Neural cell (in vitro differentiated cells): ENCODE results near the gene MRGPRD. TPM values are rescaled to one million over a fixed set of nuclear protein-coding genes. Genes with fewer than 3 reads are reported as not detected.

ENCODE experiments used
- H2AFZ ChIP-seq: fragments of 200-600, 300-800 bp; sonication (generic), shearing (Covaris generic); 2 replicates; pipeline ENCODE4 v1.6.0; 2014; ENCODE audit warnings: low read depth, mild to moderate bottlenecking, antibody characterized with exemption, low read length, moderate library complexity
- H3F3A ChIP-seq: fragments of 200-600 bp; shearing (Covaris generic); 2 replicates; pipeline ENCODE4 v1.6.1; 2016; ENCODE audit warnings: mild to moderate bottlenecking, moderate library complexity, mixed read lengths, antibody characterized with exemption, low read length; ENCODE audit not compliant: insufficient read depth, poor library complexity, severe bottlenecking
- H3K27ac ChIP-seq: fragments of 200-600, 300-800 bp; sonication (generic), shearing (Covaris generic); 2 replicates; pipeline ENCODE4 v1.5.1; 2014; ENCODE audit warnings: mild to moderate bottlenecking, low read length, moderate library complexity
- H3K27me3 ChIP-seq: fragments of 300-800, 200-600 bp; sonication (generic), shearing (Covaris generic); 2 replicates; pipeline ENCODE4 v1.6.0; 2014; ENCODE audit warnings: mild to moderate bottlenecking, low read depth, low read length, moderate library complexity; ENCODE audit not compliant: insufficient read depth
- H3K36me3 ChIP-seq: fragments of 300-800, 200-600 bp; sonication (generic), shearing (Covaris generic); 2 replicates; pipeline ENCODE4 v1.5.1; 2014; ENCODE audit warnings: mild to moderate bottlenecking, antibody characterized with exemption, low read length, moderate library complexity; ENCODE audit not compliant: insufficient read depth
- H3K4me2 ChIP-seq: fragments of 300-800, 200-600 bp; sonication (generic), shearing (Covaris generic); 2 replicates; pipeline ENCODE4 v1.6.0; 2014; ENCODE audit warnings: mild to moderate bottlenecking, low read length
- H3K4me3 ChIP-seq: fragments of 300-800, 200-600 bp; sonication (generic), shearing (Covaris generic); 2 replicates; pipeline ENCODE4 v1.5.1; 2014; ENCODE audit warnings: mild to moderate bottlenecking, low read length, moderate library complexity
- H3K79me2 ChIP-seq: fragments of 200-600 bp; shearing (Covaris generic); replicated peaks from 2 replicates; pipeline ENCODE4 v1.6.0; 2014; ENCODE audit warnings: mild to moderate bottlenecking, low read length, moderate library complexity; ENCODE audit not compliant: insufficient read depth
- H3K9ac ChIP-seq: fragments of 300-800, 200-600 bp; sonication (generic), shearing (Covaris generic); 2 replicates; pipeline ENCODE4 v1.6.1; 2016; ENCODE audit warnings: mild to moderate bottlenecking, low read length, mixed read lengths
- H3K9me2 ChIP-seq: fragments of 200-600 bp; shearing (Covaris generic); 2 replicates; pipeline ENCODE4 v1.6.1; 2016; ENCODE audit warnings: mild to moderate bottlenecking, low read length, mixed read lengths; ENCODE audit not compliant: insufficient read depth
- H3K9me3 ChIP-seq: fragments of 200-600, 300-800 bp; sonication (generic), shearing (Covaris generic); 2 replicates; pipeline ENCODE4 v1.6.1; 2016; ENCODE audit warnings: mild to moderate bottlenecking, mixed run types, low read length, moderate library complexity, mixed read lengths
- H4K20me1 ChIP-seq: fragments of 200-600 bp; shearing (Covaris generic); 2 replicates; pipeline ENCODE4 v1.6.1; 2016; ENCODE audit warnings: mild to moderate bottlenecking, mixed run types; ENCODE audit not compliant: insufficient read depth
- EP300 ChIP-seq: fragments of 450-650 bp; conservative IDR thresholded peaks from 2 replicates; pipeline ENCODE4 v1.6.1; 2014; ENCODE audit warnings: antibody characterized with exemption, mild to moderate bottlenecking, moderate library complexity; ENCODE audit not compliant: poor library complexity, severe bottlenecking
- EZH2 ChIP-seq: fragments of 200-600, 300-800 bp; shearing (Covaris generic), sonication (generic); IDR thresholded peaks from 2 replicates; pipeline ENCODE4 v1.6.1; 2014; ENCODE audit warnings: antibody characterized with exemption, low read length, borderline replicate concordance, mild to moderate bottlenecking; ENCODE audit not compliant: insufficient read depth, poor library complexity, severe bottlenecking
- MXI1 ChIP-seq: fragments of 450-650 bp; conservative IDR thresholded peaks from 2 replicates; pipeline ENCODE4 v1.6.1; 2014; ENCODE audit warnings: antibody characterized with exemption, mild to moderate bottlenecking; ENCODE audit not compliant: poor library complexity, severe bottlenecking
- POLR2AphosphoS5 ChIP-seq: IDR thresholded peaks from 2 replicates; pipeline ENCODE4 v1.6.1; 2012
- RAD21 ChIP-seq: fragments of 450-650 bp; conservative IDR thresholded peaks from 2 replicates; pipeline ENCODE4 v1.6.1; 2014; ENCODE audit warnings: antibody characterized with exemption, mild to moderate bottlenecking, moderate library complexity
- SMC3 ChIP-seq: fragments of 450-650 bp; conservative IDR thresholded peaks from 2 replicates; pipeline ENCODE4 v1.6.1; 2014; ENCODE audit warnings: antibody characterized with exemption, mild to moderate bottlenecking, moderate library complexity; ENCODE audit not compliant: poor library complexity
- TAF1 ChIP-seq: IDR thresholded peaks from 2 replicates; pipeline ENCODE4 v1.6.1; 2012; ENCODE audit warnings: low read depth
- polyA plus RNA-seq: library from polyadenylated mRNA; depleted of rRNA; stranded (reverse); fragments of >200 nt; gene quantifications from 2 replicates; pipeline ENCODE4 v1.2.3, GENCODE V29; 2014
- TF ChIP-seq, protein P1 (sequence below): fragments of 450-650 bp; IDR thresholded peaks from 2 replicates; pipeline ENCODE4 v1.5.1; 2014; ENCODE audit warnings: antibody characterized with exemption, mild to moderate bottlenecking, moderate library complexity; ENCODE audit not compliant: poor library complexity, severe bottlenecking
- TF ChIP-seq, protein P2 (sequence below): IDR thresholded peaks from 2 replicates; pipeline ENCODE4 v1.6.1; 2012; ENCODE audit warnings: borderline replicate concordance

Gene MRGPRD
- polyA plus RNA-seq, 1 donor from 2014 or later: not detected

DNA sequence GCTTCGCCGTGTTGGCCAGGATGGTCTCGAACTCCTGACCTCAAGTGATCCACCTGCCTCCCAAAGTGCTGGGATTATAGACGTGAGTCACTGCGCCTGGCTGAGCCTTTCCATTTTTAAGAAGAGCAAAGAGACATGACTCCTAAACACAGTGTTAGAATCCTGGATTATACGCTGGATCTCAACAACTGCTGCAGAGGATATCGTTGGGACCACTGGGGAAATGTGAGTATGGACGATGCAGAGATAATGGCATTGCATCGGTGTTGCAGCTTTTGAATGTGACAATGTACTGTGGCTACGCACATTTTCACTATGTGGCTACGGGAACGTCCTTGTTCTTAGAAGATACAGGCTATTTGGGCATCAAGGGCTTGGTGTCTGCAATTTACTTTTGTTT, 26.0 kb upstream of the MRGPRD start:
- H2AFZ ChIP-seq: no peak overlapping the region
- H3K4me3 ChIP-seq: no peak overlapping the region
- no peaks in the 10 kb centered on the region for H3F3A ChIP-seq
- no peak overlapping the region for H3K27ac ChIP-seq
- H4K20me1 ChIP-seq: no peaks in the 10 kb centered on the region
- H3K9me3 ChIP-seq: no peaks in the 10 kb centered on the region
- no peaks in the 10 kb centered on the region for H3K27me3 ChIP-seq
- no peaks in the 10 kb centered on the region for H3K79me2 ChIP-seq
- H3K4me2 ChIP-seq: no peak overlapping the region
- H3K36me3 ChIP-seq: no peaks in the 10 kb centered on the region
- TF ChIP-seq POLR2AphosphoS5: no peak
- no peak for TF ChIP-seq RAD21
- no peak for TF ChIP-seq EZH2
- TF ChIP-seq TAF1: no peak
- TF ChIP-seq MXI1: no peak
- TF ChIP-seq SMC3: no peak
- TF ChIP-seq, protein P1, sequence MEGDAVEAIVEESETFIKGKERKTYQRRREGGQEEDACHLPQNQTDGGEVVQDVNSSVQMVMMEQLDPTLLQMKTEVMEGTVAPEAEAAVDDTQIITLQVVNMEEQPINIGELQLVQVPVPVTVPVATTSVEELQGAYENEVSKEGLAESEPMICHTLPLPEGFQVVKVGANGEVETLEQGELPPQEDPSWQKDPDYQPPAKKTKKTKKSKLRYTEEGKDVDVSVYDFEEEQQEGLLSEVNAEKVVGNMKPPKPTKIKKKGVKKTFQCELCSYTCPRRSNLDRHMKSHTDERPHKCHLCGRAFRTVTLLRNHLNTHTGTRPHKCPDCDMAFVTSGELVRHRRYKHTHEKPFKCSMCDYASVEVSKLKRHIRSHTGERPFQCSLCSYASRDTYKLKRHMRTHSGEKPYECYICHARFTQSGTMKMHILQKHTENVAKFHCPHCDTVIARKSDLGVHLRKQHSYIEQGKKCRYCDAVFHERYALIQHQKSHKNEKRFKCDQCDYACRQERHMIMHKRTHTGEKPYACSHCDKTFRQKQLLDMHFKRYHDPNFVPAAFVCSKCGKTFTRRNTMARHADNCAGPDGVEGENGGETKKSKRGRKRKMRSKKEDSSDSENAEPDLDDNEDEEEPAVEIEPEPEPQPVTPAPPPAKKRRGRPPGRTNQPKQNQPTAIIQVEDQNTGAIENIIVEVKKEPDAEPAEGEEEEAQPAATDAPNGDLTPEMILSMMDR: no peak
- H3K9me2 ChIP-seq: no peaks in the 10 kb centered on the region
- no peak overlapping the region for H3K9ac ChIP-seq

DNA sequence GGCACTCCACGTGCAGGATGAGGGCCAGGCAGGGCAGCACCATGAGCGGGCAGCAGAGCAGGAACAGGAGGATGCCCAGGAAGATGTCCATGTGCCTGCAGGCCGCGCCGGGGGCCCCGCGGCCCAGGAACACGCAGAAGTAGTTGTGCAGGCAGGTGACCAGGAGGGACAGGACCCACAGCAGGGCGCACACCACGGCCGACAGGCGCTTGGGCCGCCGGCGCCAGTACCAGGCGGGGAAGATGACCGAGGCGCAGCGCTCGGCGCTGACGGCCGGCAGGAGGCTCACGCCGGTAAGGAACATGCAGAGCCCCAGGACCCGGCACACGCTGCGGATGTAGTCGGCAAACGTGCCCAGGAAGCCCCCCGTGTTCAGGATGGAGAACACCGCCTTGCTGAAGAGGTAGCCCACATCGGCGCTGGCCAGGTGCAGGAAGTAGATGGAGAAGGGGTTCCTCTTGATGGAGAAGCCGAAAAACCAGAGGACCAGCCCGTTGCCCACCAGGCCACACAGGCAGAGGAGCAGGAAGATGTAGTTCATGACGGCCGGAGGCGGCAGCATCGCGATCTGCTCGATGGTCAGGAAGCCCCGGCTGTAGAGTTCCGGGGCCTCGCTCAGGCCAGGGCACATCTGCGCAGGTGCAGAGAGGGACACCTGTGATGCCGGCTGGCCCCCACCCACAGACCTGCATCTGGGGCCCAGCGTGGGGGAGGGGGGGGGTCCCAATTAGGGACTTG, 25.0 kb upstream of the MRGPRD start:
- TF ChIP-seq, protein P2, sequence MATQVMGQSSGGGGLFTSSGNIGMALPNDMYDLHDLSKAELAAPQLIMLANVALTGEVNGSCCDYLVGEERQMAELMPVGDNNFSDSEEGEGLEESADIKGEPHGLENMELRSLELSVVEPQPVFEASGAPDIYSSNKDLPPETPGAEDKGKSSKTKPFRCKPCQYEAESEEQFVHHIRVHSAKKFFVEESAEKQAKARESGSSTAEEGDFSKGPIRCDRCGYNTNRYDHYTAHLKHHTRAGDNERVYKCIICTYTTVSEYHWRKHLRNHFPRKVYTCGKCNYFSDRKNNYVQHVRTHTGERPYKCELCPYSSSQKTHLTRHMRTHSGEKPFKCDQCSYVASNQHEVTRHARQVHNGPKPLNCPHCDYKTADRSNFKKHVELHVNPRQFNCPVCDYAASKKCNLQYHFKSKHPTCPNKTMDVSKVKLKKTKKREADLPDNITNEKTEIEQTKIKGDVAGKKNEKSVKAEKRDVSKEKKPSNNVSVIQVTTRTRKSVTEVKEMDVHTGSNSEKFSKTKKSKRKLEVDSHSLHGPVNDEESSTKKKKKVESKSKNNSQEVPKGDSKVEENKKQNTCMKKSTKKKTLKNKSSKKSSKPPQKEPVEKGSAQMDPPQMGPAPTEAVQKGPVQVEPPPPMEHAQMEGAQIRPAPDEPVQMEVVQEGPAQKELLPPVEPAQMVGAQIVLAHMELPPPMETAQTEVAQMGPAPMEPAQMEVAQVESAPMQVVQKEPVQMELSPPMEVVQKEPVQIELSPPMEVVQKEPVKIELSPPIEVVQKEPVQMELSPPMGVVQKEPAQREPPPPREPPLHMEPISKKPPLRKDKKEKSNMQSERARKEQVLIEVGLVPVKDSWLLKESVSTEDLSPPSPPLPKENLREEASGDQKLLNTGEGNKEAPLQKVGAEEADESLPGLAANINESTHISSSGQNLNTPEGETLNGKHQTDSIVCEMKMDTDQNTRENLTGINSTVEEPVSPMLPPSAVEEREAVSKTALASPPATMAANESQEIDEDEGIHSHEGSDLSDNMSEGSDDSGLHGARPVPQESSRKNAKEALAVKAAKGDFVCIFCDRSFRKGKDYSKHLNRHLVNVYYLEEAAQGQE: no peak
- TF ChIP-seq MXI1 (no peak), EP300 (no peak), TAF1 (no peak), POLR2AphosphoS5 (no peak), SMC3 (no peak), EZH2 (no peak)
- no peak overlapping the region for H3K27ac ChIP-seq

More for the DNA sequence above, 25.0 kb upstream of the MRGPRD start:
- Histone ChIP-seq H3K9ac (no peak overlapping the region), H2AFZ (no peak overlapping the region), H3K27me3 (no peaks in the 10 kb centered on the region), H3F3A (no peaks in the 10 kb centered on the region), H3K9me2 (no peaks in the 10 kb centered on the region), H3K4me3 (no peak overlapping the region), H3K36me3 (no peaks in the 10 kb centered on the region), H3K79me2 (no peaks in the 10 kb centered on the region), H3K4me2 (no peak overlapping the region), H4K20me1 (no peaks in the 10 kb centered on the region), H3K9me3 (no peaks in the 10 kb centered on the region)
